B cell (primary cell): Measurements from ENCODE around the gene PLPPR3. TPM values are rescaled to one million over a fixed set of nuclear protein-coding genes. Genes with fewer than 3 reads are reported as not detected.
A peak's percentile ranks its signal among the peaks of the same experiment; 100 is the strongest.

Experiments
- ATAC-seq: fragments of 200-7000 bp; cut with Tn5 transposase; one replicate; pipeline ENCODE4 v1.10.0; 2021; ENCODE audit warnings: low read depth, mild to moderate bottlenecking, moderate number of reproducible peaks, moderate library complexity
- CTCF ChIA-PET: fragments of 350-600 bp; sonication (Branson Sonifier 250); formaldehyde crosslinking; loops from one replicate; lab custom pipeline; 2021; ENCODE audit warnings: antibody characterized with exemption, inconsistent platforms; lab: Charles Lee
- POLR2A ChIA-PET: fragments of 350-600 bp; sonication (Branson Sonifier 250); formaldehyde crosslinking; loops from one replicate; lab custom pipeline; 2021; ENCODE audit warnings: antibody characterized with exemption; lab: Charles Lee
- DNase-seq: peaks from one replicate; pipeline ENCODE4 v3.0.0; 2013
- H2AFZ ChIP-seq: 2 replicates; pipeline ENCODE4 v1.6.1; 2012; ENCODE audit warnings: mild to moderate bottlenecking, low read depth, low read length; ENCODE audit not compliant: insufficient read depth, poor library complexity, severe bottlenecking
- H3K27ac ChIP-seq, 2 donors: 1 replicate in 1 of 2; 2 replicates in 1 of 2; pipeline ENCODE4 v1.5.1; 2012 to 2013; ENCODE audit warnings: low read length in 2 of 2, mild to moderate bottlenecking in 2 of 2, moderate library complexity in 1 of 2
- H3K27me3 ChIP-seq, 4 experiments: fragments of 200-600 bp in 1 of 4; sonication (generic) in 1 of 4; replicated peaks in 1 of 4; 1 replicate in 2 of 4; 2 replicates in 2 of 4; pipeline versions ENCODE4 v1.6.1 to v1.7.0; 2013 to 2016; ENCODE audit warnings: low read length in 3 of 4, mild to moderate bottlenecking in 2 of 4, mixed read lengths in 1 of 4, moderate library complexity in 1 of 4; ENCODE audit not compliant: insufficient read depth in 4 of 4, control insufficient read depth in 3 of 4; ENCODE audit errors: control extremely low read depth in 1 of 4
- H3K36me3 ChIP-seq, 2 experiments: replicated peaks in 1 of 2; 1 replicate in 1 of 2; 2 replicates in 1 of 2; pipeline versions ENCODE4 v1.6.1 to v1.7.1; 2013; ENCODE audit warnings: low read length in 1 of 2; ENCODE audit not compliant: insufficient read depth in 2 of 2, control insufficient read depth in 1 of 2; ENCODE audit errors: control extremely low read depth in 1 of 2, extremely low read depth in 1 of 2
- H3K4me1 ChIP-seq, 2 donors: fragments of 200-600 bp in 1 of 2; sonication (generic) in 1 of 2; 1 replicate in 1 of 2; 2 replicates in 1 of 2; pipeline versions ENCODE4 v1.5.1 to v1.6.1; 2013 to 2017; ENCODE audit warnings: low read length in 2 of 2; ENCODE audit not compliant: control insufficient read depth in 2 of 2, insufficient read depth in 2 of 2
- H3K4me2 ChIP-seq: replicated peaks from 2 replicates; pipeline ENCODE3; 2012; ENCODE audit warnings: mild to moderate bottlenecking, low read depth, low read length; ENCODE audit not compliant: poor library complexity, severe bottlenecking
- H3K4me3 ChIP-seq, 5 experiments: fragments of 200-600 bp in 1 of 5; sonication (generic) in 1 of 5; 1 replicate in 3 of 5; 2 replicates in 2 of 5; pipeline versions ENCODE4 v1.5.1 to v1.7.0; 2011 to 2016; ENCODE audit warnings: low read length in 4 of 5, mild to moderate bottlenecking in 4 of 5, low read depth in 2 of 5, control low read depth in 1 of 5, moderate library complexity in 1 of 5; ENCODE audit not compliant: insufficient read depth in 1 of 5; ENCODE audit errors: control extremely low read depth in 1 of 5, extremely low read depth in 1 of 5
- H3K79me2 ChIP-seq: fragments of 200-600 bp; sonication (generic); one replicate; pipeline ENCODE4 v1.6.0; 2016; ENCODE audit warnings: low read length; ENCODE audit not compliant: control insufficient read depth, insufficient read depth
- H3K9ac ChIP-seq: fragments of 200-600 bp; sonication (generic); 2 replicates; pipeline ENCODE4 v1.6.1; 2017; ENCODE audit warnings: mild to moderate bottlenecking, low read length, moderate library complexity
- H3K9me3 ChIP-seq, 3 donors: one replicate each; pipeline versions ENCODE4 v1.6.1 to v1.7.1; 2013; ENCODE audit warnings: low read length in 2 of 3; ENCODE audit not compliant: control insufficient read depth in 2 of 3, insufficient read depth in 1 of 3; ENCODE audit errors: control extremely low read depth in 1 of 3
- H4K20me1 ChIP-seq: 2 replicates; pipeline ENCODE4 v1.6.0; 2012; ENCODE audit warnings: mild to moderate bottlenecking, low read length; ENCODE audit not compliant: insufficient read depth, control insufficient read depth, poor library complexity, severe bottlenecking
- H3K27ac Mint-ChIP-seq: one replicate; pipeline ENCODE4 v1.8.0; 2021; ENCODE audit warnings: mixed read lengths
- H3K27me3 Mint-ChIP-seq: one replicate; pipeline ENCODE4 v1.8.0; 2021; ENCODE audit warnings: mixed read lengths
- H3K4me1 Mint-ChIP-seq: one replicate; pipeline ENCODE4 v1.8.0; 2021; ENCODE audit warnings: mixed read lengths
- H3K4me3 Mint-ChIP-seq: one replicate; pipeline ENCODE4 v1.8.0; 2021; ENCODE audit warnings: mixed read lengths
- H3K9me3 Mint-ChIP-seq: one replicate; pipeline ENCODE4 v1.8.0; 2022; ENCODE audit warnings: mixed read lengths; ENCODE audit not compliant: insufficient read depth
- CTCF ChIP-seq: fragments of 200-600 bp; IDR thresholded peaks from one replicate; pipeline ENCODE4 v1.8.0; 2022; ENCODE audit warnings: antibody characterized with exemption, mild to moderate bottlenecking
- EZH2 ChIP-seq: IDR thresholded peaks from 2 replicates; pipeline ENCODE4 v1.6.1; 2012; ENCODE audit warnings: borderline replicate concordance, low read depth, mild to moderate bottlenecking, moderate library complexity, low read length; ENCODE audit not compliant: insufficient read depth, poor library complexity, severe bottlenecking
- WGBS: methylation state at CpG from one replicate; pipeline ENCODE4 v1.1.5; 2013; ENCODE audit warnings: missing lambda C conversion rate; ENCODE audit not compliant: insufficient coverage; 5-methylcytosine and 5-hydroxymethylcytosine counted together
- intact Hi-C: fragments of 100-400 bp; cut with micrococcal nuclease; formaldehyde crosslinking; loops from one replicate; pipeline ENCODE4 v1.10.0; 2022
- polyA plus RNA-seq: library from polyadenylated mRNA; depleted of rRNA; stranded (reverse); fragments of >200 nt; gene quantifications from 2 replicates; pipeline ENCODE4 v1.2.3, GENCODE V29; 2012
- total RNA-seq, 2 donors: library from RNA; stranded (reverse); fragments of 120-200 nt in 1 of 2; gene quantifications; 1 replicate in 1 of 2; 2 replicates in 1 of 2; pipeline versions ENCODE4 v1.2.3 to v1.2.4, GENCODE V29; 2013 to 2022

PLPPR3 gene
- total and polyA plus RNA-seq, 2 donors (not counting 1 experiment from before 2014, with no cell fraction given) = not detected

- peaks cover 0 to 60% of the 10 kb centered on the region in 2 experiments for H3K36me3 ChIP-seq
- H3K9ac ChIP-seq = no peak overlapping the region
- Mint-ChIP-seq H3K4me1 (peaks cover 44% of the 10 kb centered on the region), H3K9me3 (no peaks in the 10 kb centered on the region), H3K4me3 (no peak overlapping the region), H3K27me3 (no peaks in the 10 kb centered on the region), H3K27ac (no peak overlapping the region)
- intact Hi-C loops = no loop called here
- TF ChIP-seq EZH2 = no peak
- no peak for TF ChIP-seq CTCF
- no peaks in the 10 kb centered on the region for H3K9me3 ChIP-seq
- CTCF ChIA-PET = no interaction called here
- no peak overlapping the region for H3K27ac ChIP-seq
- H3K4me3 ChIP-seq = no peak overlapping the region
- H4K20me1 ChIP-seq = peaks cover 84% of the 10 kb centered on the region
- peaks cover 88% of the 10 kb centered on the region for H3K79me2 ChIP-seq
- peaks cover 22 to 43% of the 10 kb centered on the region in 2 donors for H3K4me1 ChIP-seq
- no peaks in the 10 kb centered on the region for H3K27me3 ChIP-seq
- ATAC-seq = no peak
- no peak overlapping the region for H2AFZ ChIP-seq
- 81% methylated on average over 27 of the region's 29 CpGs for WGBS
- peak; percentile 34 for DNase-seq
- H3K4me2 ChIP-seq = peak overlapping the region; percentile 38
- POLR2A ChIA-PET = interaction anchor here (1.0 kb wide), 1 partner anchor 237 kb away, joined by 3 read pairs; no protein-coding TSS in a partner anchor
These were observed 20.5 kb downstream of the PLPPR3 start for GRCh38 chr19:801030-801860.

GRCh38 chr19:800360-801029 is 21.3 kb downstream of the PLPPR3 start:
- Mint-ChIP-seq H3K9me3 (no peaks in the 10 kb centered on the region), H3K27ac (peak overlapping the region; percentile 11), H3K4me1 (peaks cover 44% of the 10 kb centered on the region), H3K4me3 (peak overlapping the region; percentile 51), H3K27me3 (no peaks in the 10 kb centered on the region)
- ATAC-seq (no peak), DNase-seq (peak; percentile 22)
- intact Hi-C loops = no loop called here
- ChIA-PET CTCF (no interaction called here), POLR2A (interaction anchor here (1.0 kb wide), 1 partner anchor 238 kb away, joined by 3 read pairs; no protein-coding TSS in a partner anchor)
- H3K4me3 ChIP-seq = no peak overlapping the region
- peaks cover 87% of the 10 kb centered on the region for H3K79me2 ChIP-seq
- TF ChIP-seq EZH2 (no peak), CTCF (no peak)
- 83% methylated on average over 17 of the region's 17 CpGs for WGBS
- no peak overlapping the region for H3K9ac ChIP-seq
- peaks cover 22 to 49% of the 10 kb centered on the region in 2 donors for H3K4me1 ChIP-seq
- H3K4me2 ChIP-seq = peak overlapping the region; percentile 99
- peaks cover 0 to 58% of the 10 kb centered on the region in 2 experiments for H3K36me3 ChIP-seq
- H3K27me3 ChIP-seq = no peaks in the 10 kb centered on the region
- no peak overlapping the region for H2AFZ ChIP-seq
- H3K27ac ChIP-seq = no peak overlapping the region
- H3K9me3 ChIP-seq = no peaks in the 10 kb centered on the region
- H4K20me1 ChIP-seq = peaks cover 76% of the 10 kb centered on the region
